GM10248 (cell line): ENCODE data around the gene TRERF1.

Source experiments
- CTCF ChIA-PET: fragments of 300-600 bp; sonication (Branson Sonifier 250); formaldehyde crosslinking; extraction: SDS; loops from one replicate; lab custom pipeline; 2021; ENCODE audit warnings: antibody characterized with exemption; lab: Yijun Ruan, JAX
- POLR2A ChIA-PET: fragments of 350-650 bp; sonication (Branson Sonifier 250); formaldehyde crosslinking; extraction: SDS; loops from one replicate; lab custom pipeline; 2020; ENCODE audit warnings: antibody characterized with exemption; lab: Yijun Ruan, JAX
- DNase-seq: peaks from one replicate; pipeline ENCODE4 v3.0.0; 2012; ENCODE audit errors: extremely low spot score
- TF ChIP-seq, protein P1 (sequence below): IDR thresholded peaks from 2 replicates; pipeline ENCODE4 v1.5.1; 2012; ENCODE audit warnings: mild to moderate bottlenecking, low read depth; ENCODE audit errors: extremely low read depth, missing control alignments, control extremely low read depth

TRERF1 gene

DNA sequence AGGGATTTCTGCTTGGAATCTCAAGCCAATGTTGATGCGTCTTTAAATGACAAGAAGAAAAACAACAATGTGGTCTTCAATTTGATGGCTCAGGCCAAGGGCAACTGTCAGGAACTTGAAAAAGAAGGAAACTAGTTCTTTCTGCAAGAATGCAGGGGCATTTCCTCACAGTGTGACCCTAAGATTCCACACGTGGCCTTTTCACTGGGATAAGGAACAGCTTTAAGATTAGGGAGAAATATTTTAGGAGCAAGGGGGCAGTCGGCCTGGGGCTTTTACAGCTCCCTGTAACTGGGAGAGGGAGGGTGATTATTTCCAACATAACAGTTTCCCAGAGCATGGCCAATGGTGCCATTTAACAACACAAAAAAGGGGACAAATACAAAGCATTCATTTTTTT, 194.7 kb downstream of the TRERF1 start:
- no peak for DNase-seq
- TF ChIP-seq, protein P1, sequence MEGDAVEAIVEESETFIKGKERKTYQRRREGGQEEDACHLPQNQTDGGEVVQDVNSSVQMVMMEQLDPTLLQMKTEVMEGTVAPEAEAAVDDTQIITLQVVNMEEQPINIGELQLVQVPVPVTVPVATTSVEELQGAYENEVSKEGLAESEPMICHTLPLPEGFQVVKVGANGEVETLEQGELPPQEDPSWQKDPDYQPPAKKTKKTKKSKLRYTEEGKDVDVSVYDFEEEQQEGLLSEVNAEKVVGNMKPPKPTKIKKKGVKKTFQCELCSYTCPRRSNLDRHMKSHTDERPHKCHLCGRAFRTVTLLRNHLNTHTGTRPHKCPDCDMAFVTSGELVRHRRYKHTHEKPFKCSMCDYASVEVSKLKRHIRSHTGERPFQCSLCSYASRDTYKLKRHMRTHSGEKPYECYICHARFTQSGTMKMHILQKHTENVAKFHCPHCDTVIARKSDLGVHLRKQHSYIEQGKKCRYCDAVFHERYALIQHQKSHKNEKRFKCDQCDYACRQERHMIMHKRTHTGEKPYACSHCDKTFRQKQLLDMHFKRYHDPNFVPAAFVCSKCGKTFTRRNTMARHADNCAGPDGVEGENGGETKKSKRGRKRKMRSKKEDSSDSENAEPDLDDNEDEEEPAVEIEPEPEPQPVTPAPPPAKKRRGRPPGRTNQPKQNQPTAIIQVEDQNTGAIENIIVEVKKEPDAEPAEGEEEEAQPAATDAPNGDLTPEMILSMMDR, result no peak
- POLR2A ChIA-PET, result no interaction called here
- CTCF ChIA-PET, result interaction anchor here (1.1 kb wide), 1 partner anchor 291 kb away, joined by 4 read pairs; no protein-coding TSS in a partner anchor

DNA sequence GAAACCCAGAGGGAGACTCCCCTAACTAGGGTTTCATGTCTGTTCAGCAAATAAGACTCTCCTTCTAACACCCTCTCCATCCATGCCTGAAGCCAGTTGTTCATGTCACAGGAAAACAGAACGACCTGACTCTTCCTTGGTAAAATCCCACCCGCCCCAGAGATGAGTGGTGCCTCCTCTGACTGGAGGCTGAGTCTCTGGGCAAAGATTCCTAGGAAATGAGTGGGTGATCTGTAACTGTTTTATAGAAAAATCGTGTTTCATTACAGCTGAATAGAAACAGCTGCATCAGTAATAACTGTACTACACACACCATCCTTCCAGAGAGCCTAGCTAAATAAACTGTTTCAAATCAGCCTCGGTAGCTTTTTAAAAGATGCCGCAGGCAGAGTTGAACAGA, 196.7 kb downstream of the TRERF1 start:
- CTCF ChIA-PET, result no interaction called here
- POLR2A ChIA-PET, result no interaction called here
- TF ChIP-seq, protein P1, result no peak
- no peak for DNase-seq

DNA sequence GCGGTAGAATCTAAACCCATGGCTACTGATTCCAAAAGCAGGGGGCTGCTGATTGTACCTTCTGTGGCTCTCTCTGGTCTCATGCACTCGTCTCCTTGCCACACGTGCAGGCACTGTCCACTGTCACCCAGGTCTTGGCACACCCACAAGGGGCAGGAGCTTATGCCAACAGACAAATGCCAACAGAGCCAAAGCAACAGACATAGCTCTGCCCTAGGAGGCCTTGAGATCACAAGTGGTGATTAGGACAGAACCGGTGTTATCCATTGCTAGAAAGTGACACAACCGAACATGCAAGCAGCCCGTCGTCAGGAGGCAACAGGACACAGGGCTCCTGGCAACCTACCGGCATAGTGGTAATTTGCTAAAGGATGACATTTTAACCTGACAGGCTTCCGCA, 197.2 kb downstream of the TRERF1 start:
- TF ChIP-seq, protein P1, result no peak
- no peak for DNase-seq
- CTCF ChIA-PET, result interaction anchor here (1.3 kb wide), 1 partner anchor 55 kb away, joined by 3 read pairs; no protein-coding TSS in a partner anchor
- POLR2A ChIA-PET, result no interaction called here

DNA sequence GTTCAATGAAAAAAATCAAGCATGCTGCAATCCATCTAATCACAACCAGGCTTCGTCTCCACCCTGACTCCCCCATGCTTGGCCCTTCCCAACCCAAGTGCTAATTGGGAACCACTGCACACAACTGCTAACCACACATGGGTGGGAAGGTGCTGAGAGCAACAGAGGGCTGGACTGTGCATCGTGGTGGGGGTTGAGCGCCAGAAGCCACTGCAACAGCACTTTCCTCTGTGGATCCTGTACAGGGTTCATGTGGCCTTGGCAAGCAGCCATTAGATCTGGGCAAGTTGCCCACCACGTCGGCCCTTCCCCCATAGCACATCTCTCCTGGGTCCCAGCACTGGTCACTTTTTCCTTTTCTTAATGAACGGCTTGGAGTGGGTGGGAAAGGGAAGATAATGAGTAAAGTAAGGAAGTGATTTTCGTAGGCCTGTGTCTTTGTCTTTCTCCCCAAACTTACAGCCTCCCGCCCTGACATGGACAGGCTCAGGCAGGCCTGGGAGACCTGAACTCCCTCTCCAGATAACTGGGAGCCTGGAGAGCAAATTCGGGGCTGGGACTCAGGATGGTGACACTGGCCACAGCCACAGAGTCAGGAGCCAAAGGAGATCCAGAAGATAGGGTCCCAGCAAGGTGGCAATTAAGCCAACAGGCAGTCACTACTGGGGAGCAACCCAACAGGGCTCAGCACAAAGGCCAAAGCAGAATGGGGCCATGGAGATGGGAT, 199.7 kb downstream of the TRERF1 start:
- CTCF ChIA-PET, result interaction anchor here (0.7 to 1.6 kb wide), 4 partner anchors 8 to 296 kb away, joined by 3 to 8 read pairs (median 4); no protein-coding TSS in a partner anchor
- no peak for DNase-seq
- POLR2A ChIA-PET, result no interaction called here
- TF ChIP-seq, protein P1, result no peak

DNA sequence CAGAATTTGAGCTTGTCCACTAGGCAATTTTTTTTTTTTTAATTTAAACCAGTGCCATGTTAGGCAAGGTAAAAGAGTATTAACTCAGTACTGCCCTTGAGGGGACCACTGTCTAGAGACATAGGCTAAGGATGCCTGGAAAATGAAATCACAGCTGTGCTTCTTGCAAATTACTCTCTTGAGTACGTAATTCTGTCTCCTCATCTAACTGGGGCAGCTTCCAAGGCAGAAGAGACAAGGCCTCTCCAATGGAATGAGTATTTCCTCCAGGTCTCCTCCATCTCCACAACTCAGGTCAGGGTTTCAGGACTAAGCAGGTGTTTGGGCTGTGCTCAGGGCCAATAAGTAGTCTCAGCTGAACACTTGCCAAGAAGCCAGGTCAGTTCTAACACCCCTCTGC, 200.2 kb downstream of the TRERF1 start:
- CTCF ChIA-PET, result interaction anchor here (0.7 to 1.3 kb wide), 3 partner anchors 9 to 297 kb away, joined by 3 to 5 read pairs (median 3); no protein-coding TSS in a partner anchor
- POLR2A ChIA-PET, result no interaction called here
- TF ChIP-seq, protein P1, result no peak
- no peak for DNase-seq

DNA sequence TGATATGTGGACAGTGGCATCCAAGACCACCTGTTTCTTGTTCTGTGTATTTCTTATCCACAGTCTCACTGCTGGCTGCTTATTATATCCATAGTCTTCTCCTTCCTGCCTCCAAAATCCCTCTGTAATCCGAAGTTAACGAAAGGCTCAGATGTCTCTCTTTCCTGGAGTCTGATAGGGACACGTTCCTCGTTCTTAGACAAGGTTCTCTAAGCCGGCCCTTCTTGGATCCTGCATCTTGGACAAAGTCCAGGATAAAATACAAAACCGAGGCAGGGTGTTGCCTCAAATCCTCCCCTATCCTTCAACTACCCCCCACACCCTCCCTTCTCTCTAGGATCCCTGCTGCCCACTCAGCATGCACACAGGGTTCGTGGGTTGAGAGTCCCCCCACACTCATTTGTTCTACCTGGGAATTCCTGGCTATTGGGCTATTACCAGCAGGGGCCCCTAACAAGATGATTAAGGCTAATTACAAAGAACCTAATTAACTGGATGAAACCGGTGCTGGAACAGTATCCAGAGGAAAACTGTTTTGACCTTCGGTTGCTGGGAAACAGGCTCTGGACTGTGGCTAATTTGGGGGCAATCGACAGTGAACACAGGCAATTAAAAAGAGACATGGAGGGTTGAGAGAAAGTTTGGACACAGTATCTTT, 201.3 kb downstream of the TRERF1 start:
- POLR2A ChIA-PET, result no interaction called here
- CTCF ChIA-PET, result interaction anchor here (1.1 to 1.3 kb wide), 2 partner anchors 10 to 297 kb away, joined by 3 to 5 read pairs; no protein-coding TSS in a partner anchor
- no peak for DNase-seq
- TF ChIP-seq, protein P1, result no peak
